Stomach smooth muscle (tissue), 2 donors: ENCODE results near the gene LHFPL6.

Experiments used
- H3K27ac ChIP-seq: one replicate; pipeline ENCODE4 v1.7.0; 2013; ENCODE audit warnings: mild to moderate bottlenecking, low read length, inconsistent platforms
- H3K27me3 ChIP-seq, 2 donors: one replicate each; pipeline ENCODE4 v1.7.0; 2013; ENCODE audit warnings: low read length in 2 of 2; ENCODE audit not compliant: insufficient read depth in 2 of 2, control insufficient read depth in 1 of 2
- H3K36me3 ChIP-seq, 2 donors: one replicate each; pipeline ENCODE4 v1.7.0; 2013; ENCODE audit warnings: low read length in 2 of 2; ENCODE audit not compliant: control insufficient read depth in 2 of 2, insufficient read depth in 2 of 2
- H3K4me1 ChIP-seq: one replicate; pipeline ENCODE4 v1.7.0; 2013; ENCODE audit warnings: low read length; ENCODE audit not compliant: control insufficient read depth, insufficient read depth
- H3K4me3 ChIP-seq, 2 donors: one replicate each; pipeline ENCODE4 v1.7.0; 2013; ENCODE audit warnings: low read length in 2 of 2
- H3K9ac ChIP-seq, 2 donors: one replicate each; pipeline ENCODE4 v1.7.0; 2013; ENCODE audit warnings: low read length in 2 of 2, mild to moderate bottlenecking in 1 of 2
- H3K9me3 ChIP-seq, 2 donors: one replicate each; pipeline ENCODE4 v1.7.0; 2013; ENCODE audit warnings: low read length in 2 of 2; ENCODE audit not compliant: control insufficient read depth in 2 of 2
- donor health status: healthy.
- donor health status: Pancreatic carcinoma.

Gene LHFPL6

DNA sequence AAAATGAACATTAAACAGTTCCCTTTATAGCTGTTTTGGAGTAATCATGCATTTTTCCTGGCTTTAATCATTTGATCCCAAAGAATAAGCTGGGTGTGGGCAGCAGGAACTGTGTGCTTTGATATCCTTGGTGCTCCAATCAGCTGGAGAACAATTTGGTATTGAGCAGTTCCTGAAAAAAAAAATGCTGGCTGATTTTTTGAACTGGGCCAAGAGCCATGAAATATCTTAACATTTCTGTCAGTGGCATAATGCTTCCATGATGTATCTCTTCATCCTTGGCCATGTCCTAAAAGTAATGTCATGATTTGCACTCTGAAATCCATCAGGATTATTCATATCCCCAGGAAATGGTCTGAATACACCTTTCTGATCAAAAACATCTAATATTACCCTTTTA lies 134.7 kb downstream of the LHFPL6 start:
- no peak overlapping the region for H3K4me3 ChIP-seq
- no peaks in the 10 kb centered on the region for H3K36me3 ChIP-seq
- no peaks in the 10 kb centered on the region for H3K4me1 ChIP-seq
- no peaks in the 10 kb centered on the region for H3K9me3 ChIP-seq
- H3K27me3 ChIP-seq, result no peaks in the 10 kb centered on the region
- no peak overlapping the region for H3K9ac ChIP-seq
- H3K27ac ChIP-seq, result no peak overlapping the region

DNA sequence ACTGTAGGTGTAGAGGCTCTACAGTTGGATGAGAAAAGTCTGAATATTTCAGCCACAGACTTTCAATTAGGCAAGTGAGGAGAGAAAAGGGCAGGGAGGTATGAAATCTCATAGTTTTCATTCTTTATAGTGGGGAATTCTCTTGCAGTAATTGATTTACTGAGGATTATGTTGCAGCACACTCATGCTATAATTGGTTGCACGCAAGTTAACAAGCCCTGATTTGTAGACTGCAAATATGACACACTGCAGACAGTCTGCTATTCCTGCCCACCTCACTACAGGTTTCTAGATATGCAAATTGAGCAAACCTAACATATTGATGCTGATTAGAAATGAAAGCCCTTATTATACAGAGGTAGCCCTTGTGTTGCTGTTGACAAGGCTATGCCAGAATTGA lies 139.4 kb downstream of the LHFPL6 start:
- H3K4me3 ChIP-seq, result no peak overlapping the region

GRCh38 chr13:39462906-39463305 lies 140.1 kb downstream of the LHFPL6 start:
- H3K27ac ChIP-seq, result no peak overlapping the region
- H3K4me3 ChIP-seq, result no peak overlapping the region
- no peaks in the 10 kb centered on the region for H3K9me3 ChIP-seq
- H3K27me3 ChIP-seq, result no peaks in the 10 kb centered on the region
- no peaks in the 10 kb centered on the region for H3K36me3 ChIP-seq
- H3K4me1 ChIP-seq, result no peaks in the 10 kb centered on the region
- H3K9ac ChIP-seq, result no peak overlapping the region

More for the DNA sequence above, 139.4 kb downstream of the LHFPL6 start:
- Histone ChIP-seq H3K27ac (no peak overlapping the region), H3K9ac (no peak overlapping the region), H3K9me3 (no peaks in the 10 kb centered on the region), H3K36me3 (no peaks in the 10 kb centered on the region), H3K4me1 (no peaks in the 10 kb centered on the region), H3K27me3 (no peaks in the 10 kb centered on the region)

- Histone ChIP-seq H3K27ac (no peak overlapping the region), H3K27me3 (no peaks in the 10 kb centered on the region), H3K4me3 (no peak overlapping the region), H3K36me3 (no peaks in the 10 kb centered on the region), H3K9me3 (no peaks in the 10 kb centered on the region), H3K9ac (no peak overlapping the region), H3K4me1 (no peaks in the 10 kb centered on the region)
These were observed 140.6 kb downstream of the LHFPL6 start for GRCh38 chr13:39462428-39462827.

DNA sequence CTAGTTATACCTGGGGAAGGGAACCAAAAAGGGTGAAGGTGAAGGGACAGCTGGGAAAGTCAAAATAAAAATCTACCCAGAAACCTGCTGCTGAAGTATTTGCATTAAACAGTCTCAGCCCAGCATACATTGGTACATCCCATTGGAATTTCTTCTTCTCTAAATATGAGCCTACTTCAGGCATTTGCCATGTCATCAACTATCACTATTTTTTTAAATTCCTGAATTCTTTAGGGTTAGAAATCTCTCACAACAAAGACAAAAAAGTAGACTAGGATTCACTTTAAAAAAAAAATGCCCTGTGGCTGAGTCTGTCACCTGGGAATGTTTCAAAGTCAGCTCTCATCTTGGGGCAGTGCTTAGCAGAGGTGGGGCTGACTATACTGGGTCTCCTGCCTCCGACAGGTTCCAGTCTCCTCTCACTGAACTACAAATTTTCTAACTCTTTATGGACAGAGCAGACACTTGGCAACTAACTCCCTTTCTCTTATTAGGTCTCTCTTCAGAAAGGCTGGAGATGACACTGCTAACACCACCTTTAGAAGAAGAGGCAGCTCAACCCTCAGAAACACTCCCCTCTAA lies 141.2 kb downstream of the LHFPL6 start:
- H3K9ac ChIP-seq, result no peak overlapping the region
- no peak overlapping the region for H3K4me3 ChIP-seq
- H3K9me3 ChIP-seq, result no peaks in the 10 kb centered on the region
- no peaks in the 10 kb centered on the region for H3K36me3 ChIP-seq
- no peaks in the 10 kb centered on the region for H3K4me1 ChIP-seq
- no peaks in the 10 kb centered on the region for H3K27me3 ChIP-seq
- H3K27ac ChIP-seq, result no peak overlapping the region

DNA sequence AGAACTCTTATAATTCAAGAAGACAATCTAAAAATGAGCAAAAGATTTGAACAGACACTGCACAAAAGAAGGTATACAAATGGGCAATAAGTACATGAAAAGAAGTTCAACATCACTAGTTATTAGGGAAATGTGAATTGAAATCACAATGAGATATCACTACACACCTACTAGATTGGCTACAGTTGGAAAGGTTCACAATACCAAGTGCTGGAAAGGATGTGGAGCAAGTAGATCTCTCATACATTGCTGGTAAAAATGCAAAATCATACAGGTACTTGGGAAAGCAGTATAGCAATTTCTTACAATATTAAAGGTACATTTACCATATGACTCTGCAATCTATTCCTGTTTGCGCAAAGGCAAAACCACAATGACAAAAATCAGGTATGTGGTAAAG lies 145.7 kb downstream of the LHFPL6 start:
- Histone ChIP-seq H3K27ac (no peak overlapping the region), H3K36me3 (no peaks in the 10 kb centered on the region), H3K9me3 (no peaks in the 10 kb centered on the region), H3K4me3 (no peak overlapping the region), H3K9ac (no peak overlapping the region), H3K4me1 (peaks cover 2% of the 10 kb centered on the region), H3K27me3 (no peaks in the 10 kb centered on the region)

- Histone ChIP-seq H3K4me3 (no peak overlapping the region), H3K4me1 (peaks cover 2% of the 10 kb centered on the region), H3K27me3 (no peaks in the 10 kb centered on the region), H3K9ac (no peak overlapping the region), H3K36me3 (no peaks in the 10 kb centered on the region), H3K9me3 (no peaks in the 10 kb centered on the region), H3K27ac (no peak overlapping the region)
These were observed 147.3 kb downstream of the LHFPL6 start for GRCh38 chr13:39455521-39456175.

GRCh38 chr13:39452834-39453233 lies 150.2 kb downstream of the LHFPL6 start:
- Histone ChIP-seq H3K4me1 (peaks cover 2% of the 10 kb centered on the region), H3K9me3 (no peaks in the 10 kb centered on the region), H3K9ac (no peak overlapping the region), H3K27ac (no peak overlapping the region), H3K36me3 (no peaks in the 10 kb centered on the region), H3K27me3 (no peaks in the 10 kb centered on the region), H3K4me3 (no peak overlapping the region)

DNA sequence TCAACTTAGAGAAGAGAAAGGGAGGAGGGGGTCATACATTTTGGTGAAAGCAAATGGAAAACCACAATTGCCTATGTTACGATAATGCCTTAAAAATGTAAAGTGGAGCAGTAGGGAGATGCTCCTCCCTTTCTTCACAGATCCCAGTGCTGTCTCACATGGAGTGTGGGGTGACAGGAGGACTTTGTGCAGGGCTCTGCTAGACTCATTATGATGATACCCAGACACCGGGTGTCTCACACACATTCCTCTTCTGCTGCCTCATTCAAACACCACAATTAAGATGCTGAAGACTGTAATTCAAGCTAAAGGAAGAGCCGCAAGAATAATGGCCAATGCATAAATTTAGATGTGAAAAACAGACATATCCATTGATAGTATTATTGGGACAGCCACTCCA lies 150.6 kb downstream of the LHFPL6 start:
- H3K36me3 ChIP-seq, result no peaks in the 10 kb centered on the region
- no peaks in the 10 kb centered on the region for H3K9me3 ChIP-seq
- H3K4me1 ChIP-seq, result peaks cover 2% of the 10 kb centered on the region
- H3K9ac ChIP-seq, result no peak overlapping the region
- no peak overlapping the region for H3K4me3 ChIP-seq
- no peak overlapping the region for H3K27ac ChIP-seq
- no peaks in the 10 kb centered on the region for H3K27me3 ChIP-seq

GRCh38 chr13:39451860-39452301 lies 151.1 kb downstream of the LHFPL6 start:
- Histone ChIP-seq H3K27ac (no peak overlapping the region), H3K9me3 (no peaks in the 10 kb centered on the region), H3K4me3 (no peak overlapping the region), H3K36me3 (no peaks in the 10 kb centered on the region), H3K9ac (no peak overlapping the region), H3K27me3 (no peaks in the 10 kb centered on the region), H3K4me1 (peaks cover 2% of the 10 kb centered on the region)

- H3K9ac ChIP-seq, result no peak overlapping the region
- no peaks in the 10 kb centered on the region for H3K36me3 ChIP-seq
- no peak overlapping the region for H3K27ac ChIP-seq
- H3K27me3 ChIP-seq, result no peaks in the 10 kb centered on the region
- no peak overlapping the region for H3K4me3 ChIP-seq
- H3K4me1 ChIP-seq, result peaks cover 2% of the 10 kb centered on the region
- H3K9me3 ChIP-seq, result no peaks in the 10 kb centered on the region
These were observed 151.7 kb downstream of the LHFPL6 start for GRCh38 chr13:39451301-39451700.
